CD4-positive, alpha-beta T cell treated with Interleukin-6 at 100 ng/mL for 8 hours (primary cell): ENCODE data around the gene AP1S1.
"Not testable (repeated sequence)": the region's sequence is repeated elsewhere in the genome, so short reads cannot be mapped to it uniquely, and the experiment has no call there.

Source experiments
- DNase-seq: peaks from one replicate; pipeline ENCODE4 v3.0.0-alpha.2; 2020; ENCODE audit warnings: mixed read lengths, low spot score

The AP1S1 gene

GRCh38 chr7:101125989-101126650 lies 28.2 kb upstream of the AP1S1 start:
- no peak for DNase-seq

GRCh38 chr7:101126651-101127459 lies 27.4 kb upstream of the AP1S1 start, which contains the start of gene SERPINE1:
Gene SERPINE1 (plus strand): TSS chr7:101127104. CDS start chr7:101128394, 1,290 bp downstream.
- DNase-seq, result peak; percentile 49

- no peak for DNase-seq
Observed at GRCh38 chr7:101127460-101128039, 26.7 kb upstream of the AP1S1 start.

GRCh38 chr7:101128040-101128834 lies 26.0 kb upstream of the AP1S1 start:
- DNase-seq, result no peak

GRCh38 chr7:101129603-101130117 lies 24.6 kb upstream of the AP1S1 start:
- DNase-seq, result no peak

GRCh38 chr7:101132626-101133600 lies 21.4 kb upstream of the AP1S1 start:
- DNase-seq, result not testable (repeated sequence)

GRCh38 chr7:101133621-101134398 lies 20.5 kb upstream of the AP1S1 start:
- no peak for DNase-seq

- no peak for DNase-seq
Observed at GRCh38 chr7:101134399-101134980, 19.8 kb upstream of the AP1S1 start.

GRCh38 chr7:101137651-101138212 lies 16.5 kb upstream of the AP1S1 start:
- no peak for DNase-seq

- DNase-seq, result peak; percentile 83
Observed at GRCh38 chr7:101138213-101138870, 15.9 kb upstream of the AP1S1 start.

GRCh38 chr7:101140339-101140699 lies 14.0 kb upstream of the AP1S1 start:
- DNase-seq, result no peak

- no peak for DNase-seq
Observed at GRCh38 chr7:101140746-101141382, 13.4 kb upstream of the AP1S1 start.

- no peak for DNase-seq
Observed at GRCh38 chr7:101151908-101152651, 2.2 kb upstream of the AP1S1 start.

GRCh38 chr7:101154693-101155102 lies 422 bp downstream of the AP1S1 start:
- no peak for DNase-seq

- no peak for DNase-seq
Observed at GRCh38 chr7:101155303-101155702, 1.0 kb downstream of the AP1S1 start.

GRCh38 chr7:101156277-101156676 lies 2.0 kb downstream of the AP1S1 start:
- no peak for DNase-seq

GRCh38 chr7:101156866-101157589 lies 2.8 kb downstream of the AP1S1 start:
- DNase-seq, result no peak
